Measurements from ENCODE around the gene FBXL14.

FBXL14 gene

DNA sequence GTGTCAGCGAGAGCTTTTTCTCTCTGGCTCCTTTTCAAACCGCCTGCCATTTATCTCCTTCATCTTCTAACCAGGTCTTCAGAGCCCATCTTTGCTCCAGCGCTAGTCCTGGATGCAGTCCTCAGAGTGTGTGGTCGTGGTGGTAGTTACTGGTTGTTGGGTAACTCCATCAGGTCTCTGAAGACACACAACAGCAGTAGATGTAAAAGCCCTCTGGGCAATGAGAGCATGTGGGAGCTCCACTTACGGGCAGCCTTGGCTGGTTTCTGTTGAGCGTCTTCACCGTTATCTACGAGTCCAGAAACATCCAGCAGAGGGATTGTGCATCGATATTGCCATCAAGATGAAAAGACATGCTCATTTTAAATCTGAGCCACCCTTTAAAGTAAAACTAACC, 61.2 kb downstream of the FBXL14 start:
- no peak for DNase-seq (ENCODE audit: extremely low read depth, low read depth)
- TF ChIP-seq, protein P1, sequence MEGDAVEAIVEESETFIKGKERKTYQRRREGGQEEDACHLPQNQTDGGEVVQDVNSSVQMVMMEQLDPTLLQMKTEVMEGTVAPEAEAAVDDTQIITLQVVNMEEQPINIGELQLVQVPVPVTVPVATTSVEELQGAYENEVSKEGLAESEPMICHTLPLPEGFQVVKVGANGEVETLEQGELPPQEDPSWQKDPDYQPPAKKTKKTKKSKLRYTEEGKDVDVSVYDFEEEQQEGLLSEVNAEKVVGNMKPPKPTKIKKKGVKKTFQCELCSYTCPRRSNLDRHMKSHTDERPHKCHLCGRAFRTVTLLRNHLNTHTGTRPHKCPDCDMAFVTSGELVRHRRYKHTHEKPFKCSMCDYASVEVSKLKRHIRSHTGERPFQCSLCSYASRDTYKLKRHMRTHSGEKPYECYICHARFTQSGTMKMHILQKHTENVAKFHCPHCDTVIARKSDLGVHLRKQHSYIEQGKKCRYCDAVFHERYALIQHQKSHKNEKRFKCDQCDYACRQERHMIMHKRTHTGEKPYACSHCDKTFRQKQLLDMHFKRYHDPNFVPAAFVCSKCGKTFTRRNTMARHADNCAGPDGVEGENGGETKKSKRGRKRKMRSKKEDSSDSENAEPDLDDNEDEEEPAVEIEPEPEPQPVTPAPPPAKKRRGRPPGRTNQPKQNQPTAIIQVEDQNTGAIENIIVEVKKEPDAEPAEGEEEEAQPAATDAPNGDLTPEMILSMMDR (IDR thresholded peaks at IDR 0.05; ENCODE audit: low read depth, low read length) = no peak

DNA sequence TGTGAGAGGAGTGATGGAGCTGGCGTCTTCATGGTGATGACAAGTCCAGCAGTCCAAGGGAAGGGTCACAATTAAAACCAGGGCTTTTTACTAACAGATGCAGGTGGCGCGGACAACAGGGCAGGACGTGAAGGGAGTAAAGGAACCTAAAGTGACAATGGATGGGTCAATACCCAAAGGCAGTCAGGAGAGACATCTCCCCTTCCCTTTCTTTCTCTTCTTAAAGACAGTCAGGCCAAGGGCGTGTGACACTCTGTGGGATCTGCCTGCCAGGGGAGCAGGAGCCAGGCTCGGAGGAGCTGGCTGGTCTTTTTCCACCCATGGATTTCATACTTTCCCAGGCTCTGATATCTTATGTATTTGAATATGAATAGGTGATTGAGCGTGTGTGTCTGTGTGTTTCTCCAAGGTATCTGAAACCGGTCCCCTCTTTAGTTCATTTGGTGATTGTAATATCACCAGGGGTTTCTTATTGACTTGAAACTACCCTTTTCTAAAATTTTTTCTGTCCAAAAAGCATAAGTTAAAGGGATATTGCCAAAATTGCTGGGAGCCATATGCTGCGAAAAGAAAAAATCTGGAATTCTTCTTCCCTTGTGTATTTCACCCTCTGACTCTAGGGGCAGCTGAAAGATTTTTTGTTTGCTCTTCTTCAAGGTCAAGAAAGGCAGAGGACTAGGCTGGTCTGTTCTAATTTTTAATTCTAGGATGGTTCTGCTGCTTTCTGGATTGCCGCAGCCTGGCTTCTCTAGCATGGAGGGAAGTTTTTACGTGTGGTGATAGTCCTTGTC, 61.8 kb downstream of the FBXL14 start:
- TF ChIP-seq, protein P1 (IDR thresholded peaks at IDR 0.05; ENCODE audit: low read depth, low read length) = no peak
- no peak for DNase-seq (ENCODE audit: extremely low read depth, low read depth)

DNA sequence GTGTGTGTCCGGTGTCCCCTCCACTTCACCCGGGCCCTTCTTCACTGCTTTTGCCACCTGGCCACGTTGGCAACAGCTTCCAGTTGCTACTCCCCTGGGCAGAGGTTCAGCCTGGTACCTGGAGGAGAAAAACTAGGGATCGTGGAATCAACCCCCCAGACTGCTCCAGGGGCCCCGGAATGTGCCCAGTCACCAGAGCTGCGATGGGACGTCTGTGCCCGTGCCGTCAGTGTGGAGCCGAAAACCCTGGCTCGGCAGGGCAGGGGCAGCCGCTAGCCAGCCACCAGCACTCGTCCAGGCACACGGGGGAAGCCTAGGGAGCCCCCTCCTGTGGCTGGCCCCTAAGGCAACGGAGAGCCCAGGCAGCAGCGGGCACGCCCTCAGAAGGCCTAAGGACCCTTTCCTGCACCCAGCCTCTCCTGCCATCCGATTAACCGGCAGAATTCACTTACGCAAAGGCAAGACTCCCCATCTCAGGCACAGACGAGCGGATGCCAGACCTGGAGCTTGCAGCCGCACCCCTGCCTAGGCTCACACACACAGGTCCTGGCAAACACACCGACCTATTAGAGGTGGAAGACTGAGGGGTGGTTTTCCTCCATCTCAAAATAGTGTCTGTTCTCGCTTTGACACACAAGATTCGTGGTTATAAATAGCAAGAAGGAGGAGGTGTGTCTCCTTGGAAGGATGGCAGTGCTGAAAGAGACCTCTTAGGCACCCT, 62.6 kb downstream of the FBXL14 start:
- TF ChIP-seq, protein P1 (IDR thresholded peaks at IDR 0.05; ENCODE audit: low read depth, low read length) = no peak

DNA sequence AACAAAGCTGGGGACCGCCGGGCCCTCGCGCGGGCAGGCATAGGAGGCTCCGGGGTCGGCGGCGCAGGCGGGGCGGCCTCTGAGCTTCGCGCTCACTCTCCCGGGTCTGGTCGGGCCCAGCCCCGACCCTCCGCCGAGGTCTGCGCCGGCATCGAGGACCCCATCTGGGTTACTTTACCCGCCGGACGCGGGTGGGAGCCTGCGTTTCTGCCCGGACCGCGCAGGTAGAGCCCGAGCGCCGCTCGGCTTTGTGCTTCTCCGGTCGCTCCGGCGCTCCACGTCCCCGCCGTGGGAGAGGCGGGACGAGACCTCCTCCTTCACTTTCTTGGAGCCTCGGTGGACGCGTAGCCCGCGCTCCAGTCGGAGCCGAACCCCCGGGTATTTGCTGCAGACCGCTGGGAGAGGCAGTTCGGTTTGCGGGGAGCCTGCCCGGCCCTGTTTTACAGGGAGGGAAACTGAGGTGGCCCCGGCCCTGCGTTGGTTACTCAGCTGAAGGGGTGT, 63.2 kb downstream of the FBXL14 start:
- TF ChIP-seq, protein P1 (IDR thresholded peaks at IDR 0.05; ENCODE audit: low read depth, low read length) = no peak
- no peak for DNase-seq (ENCODE audit: extremely low read depth, low read depth)

More for the DNA sequence above, 62.6 kb downstream of the FBXL14 start:
- no peak for DNase-seq (ENCODE audit: extremely low read depth, low read depth)

DNA sequence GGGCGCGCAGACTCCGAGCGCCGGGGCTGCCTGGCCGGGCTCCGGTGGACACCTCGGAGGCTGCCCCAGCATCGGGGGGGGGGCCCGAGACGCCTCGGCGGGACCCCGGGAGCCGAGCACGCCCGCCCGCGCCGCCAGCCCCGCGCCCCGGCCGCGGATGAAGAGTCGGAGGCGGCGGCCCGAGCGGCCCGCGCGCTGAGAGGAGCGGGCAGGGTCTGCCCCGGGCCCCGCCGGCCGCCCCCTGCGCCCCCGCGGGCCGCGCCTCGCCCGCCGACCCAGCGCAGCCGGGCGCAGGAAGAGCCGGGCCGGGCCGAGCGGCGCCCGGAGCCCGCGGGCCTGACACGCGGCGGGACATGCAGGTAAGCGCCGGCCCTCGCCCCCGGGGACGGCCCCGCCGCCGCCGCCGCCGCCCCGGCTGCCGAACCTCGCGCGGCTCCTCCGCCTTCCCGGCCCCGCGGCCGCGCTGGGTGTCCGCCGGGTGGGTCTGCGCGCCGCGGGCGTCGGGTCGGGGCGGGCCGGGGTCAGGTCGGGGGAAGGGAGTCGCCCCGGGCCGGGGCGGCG, 63.7 kb downstream of the FBXL14 start:
- TF ChIP-seq, protein P1 (IDR thresholded peaks at IDR 0.05; ENCODE audit: low read depth, low read length) = no peak
- no peak for DNase-seq (ENCODE audit: extremely low read depth, low read depth)

DNA sequence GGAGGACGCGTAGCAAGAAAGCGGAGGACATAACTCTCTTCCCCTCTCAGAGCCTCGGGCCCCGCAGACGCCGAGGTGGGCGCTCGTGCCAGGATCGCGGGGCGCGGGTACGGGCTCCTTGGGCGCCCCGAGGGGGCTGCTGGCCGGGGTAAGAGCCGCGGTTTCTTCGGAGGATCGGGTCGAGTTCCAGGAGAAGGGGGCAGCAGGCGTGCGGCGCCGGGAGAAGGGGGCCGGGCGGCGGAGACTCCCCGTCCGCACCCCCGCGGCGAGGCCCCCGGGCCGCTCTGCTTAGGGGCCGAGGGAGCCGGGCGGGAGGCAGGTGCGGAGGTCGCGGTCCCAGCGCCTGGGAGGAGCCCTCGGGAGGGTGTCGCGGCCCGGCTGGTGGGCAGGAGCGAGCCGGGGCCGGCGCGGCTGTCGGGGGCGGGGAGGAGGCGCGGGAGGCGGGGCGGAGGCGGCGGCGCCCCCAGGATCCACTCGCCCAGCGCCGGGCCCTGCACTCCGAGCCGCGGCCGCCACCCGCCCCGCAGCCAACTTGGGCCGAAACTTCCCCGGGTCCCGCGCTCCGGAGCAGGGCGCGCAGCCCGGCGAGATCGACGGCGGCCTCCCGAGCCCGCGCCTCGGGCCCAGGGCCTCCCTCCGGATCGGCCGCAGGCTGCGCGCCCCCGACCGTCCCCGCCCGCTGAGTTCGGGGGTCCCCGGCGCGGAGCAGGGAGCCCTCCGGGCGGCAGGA, 64.4 kb downstream of the FBXL14 start:
- TF ChIP-seq, protein P1 (IDR thresholded peaks at IDR 0.05; ENCODE audit: low read depth, low read length) = no peak
- DNase-seq (ENCODE audit: extremely low read depth, low read depth) = no peak

Measured in AG09319 (cell line).